Stimulated activated CD4-positive, alpha-beta T cell treated with anti-CD3 and anti-CD28 coated beads, Interleukin-4, amount 100 ng/mL, for 4 hours (primary cell): ENCODE results near the gene KMT2D.

Source experiments
- DNase-seq, 2 experiments: peaks; one replicate each; pipeline ENCODE4 v3.0.0-alpha.2; 2020

Gene KMT2D

DNA sequence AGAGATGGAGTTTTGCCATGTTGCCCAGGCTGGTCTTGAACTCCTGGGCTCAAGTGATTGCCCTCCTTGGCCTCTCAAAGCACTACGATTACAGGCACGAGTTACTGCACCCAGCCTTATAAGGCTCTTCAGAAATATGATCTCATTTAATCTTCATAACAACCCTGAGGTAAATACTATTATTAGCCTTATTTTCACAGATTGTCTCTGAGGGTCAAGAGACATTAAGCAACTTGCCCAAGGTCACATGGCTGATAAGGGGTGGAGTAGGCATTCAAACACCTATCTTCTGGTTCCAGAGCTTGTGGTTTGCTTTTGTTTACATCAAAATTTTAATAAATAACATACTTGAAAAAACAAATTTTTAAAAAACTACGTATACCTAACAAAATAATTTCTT lies 47.2 kb downstream of the KMT2D start:
- DNase-seq, result no peak

DNA sequence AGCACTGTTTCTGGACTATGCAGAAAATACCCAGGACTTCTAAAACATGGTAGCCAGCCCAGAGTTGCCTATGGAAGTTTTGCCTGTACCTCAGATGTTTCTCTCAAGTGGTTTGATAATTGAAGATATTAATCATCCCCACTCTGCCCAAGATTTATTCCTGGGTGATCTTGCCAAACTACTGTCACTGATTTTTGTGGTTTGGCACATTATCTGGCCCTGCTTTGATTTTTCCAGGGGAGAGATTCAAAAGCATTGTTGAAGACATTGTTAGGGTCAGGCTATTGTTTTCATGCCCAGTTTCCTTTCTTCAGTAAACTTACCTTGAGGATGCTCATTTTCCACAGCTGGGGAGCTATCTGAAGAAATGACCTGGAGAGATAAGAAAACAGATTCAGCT lies 47.9 kb downstream of the KMT2D start:
- no peak for DNase-seq
